HCT116 (cell line): ENCODE data around the gene CTDNEP1. TPM values are rescaled to one million over a fixed set of nuclear protein-coding genes. Genes with fewer than 3 reads are reported as not detected.

Experiments
- ATF3 ChIP-seq: IDR thresholded peaks from 2 replicates; pipeline ENCODE4 v1.6.1; 2012
- CBX3 ChIP-seq: IDR thresholded peaks from 2 replicates; pipeline ENCODE4 v1.6.1; 2012; ENCODE audit warnings: low read depth
- CEBPB ChIP-seq: IDR thresholded peaks from 2 replicates; pipeline ENCODE4 v1.6.1; 2012; ENCODE audit warnings: low read depth
- CTCF ChIP-seq, 3 experiments: fragments of 200-600 bp in 1 of 3; sonication (generic) in 1 of 3; IDR thresholded peaks in 2 of 3; conservative IDR thresholded peaks in 1 of 3; 2 replicates each; pipeline ENCODE4 v1.5.1; 2012 to 2017; ENCODE audit warnings: low read depth in 2 of 3, low read length in 2 of 3, antibody characterized with exemption in 1 of 3, borderline replicate concordance in 1 of 3, control low read depth in 1 of 3, mild to moderate bottlenecking in 1 of 3, mixed read lengths in 1 of 3, mixed run types in 1 of 3, moderate library complexity in 1 of 3; ENCODE audit not compliant: insufficient read depth in 1 of 3
- ELF1 ChIP-seq: IDR thresholded peaks from 2 replicates; pipeline ENCODE4 v1.6.1; 2012; ENCODE audit warnings: low read depth, borderline replicate concordance
- EZH2 ChIP-seq: fragments of 200-600 bp; sonication (generic); IDR thresholded peaks from 2 replicates; pipeline ENCODE4 v1.6.1; 2017; ENCODE audit warnings: antibody characterized with exemption, mixed run types
- FOSL1 ChIP-seq: IDR thresholded peaks from 2 replicates; pipeline ENCODE4 v1.6.1; 2012; ENCODE audit warnings: low read depth
- POLR2A ChIP-seq: IDR thresholded peaks from 2 replicates; pipeline ENCODE4 v1.7.0; 2011; ENCODE audit warnings: borderline replicate concordance; ENCODE audit not compliant: insufficient read depth, insufficient read length; ENCODE audit errors: extremely low read depth
- RAD21 ChIP-seq: IDR thresholded peaks from 2 replicates; pipeline ENCODE4 v1.6.1; 2012; ENCODE audit warnings: low read depth, mild to moderate bottlenecking
- REST ChIP-seq: IDR thresholded peaks from 2 replicates; pipeline ENCODE4 v1.6.1; 2012; ENCODE audit warnings: low read depth
- SIN3A ChIP-seq: IDR thresholded peaks from 2 replicates; pipeline ENCODE4 v1.6.1; 2012; ENCODE audit warnings: low read depth
- SRF ChIP-seq: IDR thresholded peaks from 2 replicates; pipeline ENCODE4 v1.6.1; 2012; ENCODE audit warnings: low read depth
- YY1 ChIP-seq: IDR thresholded peaks from 2 replicates; pipeline ENCODE4 v1.6.1; 2011; ENCODE audit warnings: low read length, low read depth, moderate library complexity, mild to moderate bottlenecking; ENCODE audit not compliant: insufficient replicate concordance; ENCODE audit errors: extremely low read depth
- ZNF274 ChIP-seq: fragments of 200-500 bp; sonication (Bioruptor generic); IDR thresholded peaks from 2 replicates; pipeline ENCODE4 v1.6.1; 2014; ENCODE audit warnings: mild to moderate bottlenecking, low read depth, low read length, inconsistent platforms
- total RNA-seq: library from RNA; stranded (reverse); gene quantifications from one replicate; pipeline ENCODE4 v1.2.1, GENCODE V29; 2021; ENCODE audit not compliant: unreplicated experiment

CTDNEP1 gene
- total RNA-seq, 1 experiment from 2014 or later, result 143 TPM

GRCh38 chr17:7234083-7234951, 17.2 kb downstream of the CTDNEP1 start, which contains the start of gene DVL2 (continued):
- TF ChIP-seq REST (no peak), YY1 (peak; percentile 58), SRF (no peak), CBX3 (no peak), ELF1 (no peak), ATF3 (no peak), SIN3A (peak; percentile 97), RAD21 (no peak), FOSL1 (no peak), POLR2A (peak; percentile 69), ZNF274 (no peak), CEBPB (no peak), EZH2 (no peak), CTCF (IDR thresholded peaks at IDR 0.05 in 2 of 3, conservative IDR thresholded peaks at IDR 0.05 in 1 of 3; ENCODE audit: borderline replicate concordance in 1 of 3, insufficient read depth in 1 of 3, low read depth in 2 of 3, low read length in 2 of 3) (no peak)
